Measurements from ENCODE around the gene CHRNA9.

The CHRNA9 gene

DNA sequence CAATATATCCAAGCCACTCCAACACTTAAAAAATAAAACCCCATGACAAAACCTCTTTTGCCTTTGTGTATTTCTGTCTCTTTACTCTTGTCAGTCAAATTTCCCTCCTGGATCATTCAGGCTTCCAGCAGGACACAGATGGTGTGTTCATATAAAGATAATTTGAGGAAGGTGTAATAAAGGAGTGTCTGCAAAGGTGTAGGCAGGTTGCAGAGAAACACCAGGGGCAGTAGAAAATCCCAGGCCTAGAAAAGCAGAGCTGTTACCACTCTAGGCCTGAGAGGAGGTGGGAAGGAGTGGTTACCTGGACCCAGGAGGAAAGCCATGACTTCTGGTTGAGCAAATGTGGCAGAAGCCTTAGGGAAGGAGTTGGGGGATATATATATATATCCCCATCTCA, 28.8 kb downstream of the CHRNA9 start:
- Histone ChIP-seq H3K23ac (ENCODE audit: low read depth, low read length, poor library complexity) (no peak overlapping the region), H2BK15ac (ENCODE audit: low read length) (no peak overlapping the region), H3K18ac (ENCODE audit: low read length) (no peak overlapping the region), H3K9ac (ENCODE audit: low read depth, low read length, poor library complexity) (no peak overlapping the region), H3K4me1 (ENCODE audit: control insufficient read depth in 2 of 2, insufficient read depth in 1 of 2, low read depth in 1 of 2, low read length in 2 of 2) (no peaks in the 10 kb centered on the region), H3K4me2 (ENCODE audit: insufficient read depth, low read length, poor library complexity, severe bottlenecking) (no peak overlapping the region), H4K8ac (ENCODE audit: low read depth, low read length) (no peak overlapping the region), H2BK120ac (ENCODE audit: low read depth, low read length) (no peak overlapping the region), H3K27ac (replicated peaks; ENCODE audit: low read length) (no peak overlapping the region), H2AFZ (ENCODE audit: low read length) (no peak overlapping the region), H3K4ac (ENCODE audit: low read length) (no peak overlapping the region), H3K36me3 (replicated peaks in 1 of 2; ENCODE audit: control insufficient read depth in 2 of 2, insufficient read depth in 2 of 2, low read length in 2 of 2) (no peaks in the 10 kb centered on the region), H2BK12ac (ENCODE audit: low read length) (no peak overlapping the region), H3K14ac (ENCODE audit: low read length) (no peak overlapping the region), H3K79me1 (ENCODE audit: low read depth, low read length) (no peaks in the 10 kb centered on the region), H2BK5ac (ENCODE audit: low read length) (no peak overlapping the region), H4K91ac (ENCODE audit: low read depth, low read length, poor library complexity) (no peak overlapping the region), H3K27me3 (ENCODE audit: control insufficient read depth in 3 of 3, insufficient read depth in 3 of 3, low read depth in 1 of 3, low read length in 3 of 3) (no peaks in the 10 kb centered on the region), H2AK5ac (ENCODE audit: low read depth, low read length) (no peak overlapping the region), H3K4me3 (ENCODE audit: low read length in 2 of 2) (no peak overlapping the region), H3K9me3 (replicated peaks in 1 of 2; ENCODE audit: control insufficient read depth in 2 of 2, insufficient read depth in 1 of 2, low read depth in 1 of 2, low read length in 2 of 2) (no peaks in the 10 kb centered on the region)
- DNase-seq (ENCODE audit: low spot score): no peak

- no peak overlapping the region for H3K9ac ChIP-seq (ENCODE audit: low read depth, low read length, poor library complexity)
These were observed 30.6 kb downstream of the CHRNA9 start for GRCh38 chr4:40365766-40366165.

DNA sequence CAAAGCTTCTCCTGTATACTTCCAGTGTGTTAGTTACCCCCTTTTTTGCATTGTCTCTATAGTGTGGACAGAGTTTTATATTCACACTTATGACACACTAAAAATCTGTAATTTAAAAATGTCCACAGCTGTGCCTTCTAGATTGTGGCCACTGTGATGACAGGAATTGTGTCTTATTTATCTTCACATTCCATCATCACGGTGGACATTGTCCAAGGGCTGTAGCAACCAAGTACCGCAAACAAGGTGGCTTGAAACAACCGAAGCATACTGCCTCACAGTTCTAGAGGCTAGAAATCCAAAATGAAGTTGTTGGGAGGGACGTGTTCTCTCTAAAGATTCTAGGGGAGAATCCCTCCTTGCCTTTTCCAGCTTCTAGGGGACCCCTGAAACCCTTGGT, 32.3 kb downstream of the CHRNA9 start:
- no peak overlapping the region for H2BK15ac ChIP-seq (ENCODE audit: low read length)
- no peak overlapping the region for H3K4ac ChIP-seq (ENCODE audit: low read length)
- no peak overlapping the region for H3K18ac ChIP-seq (ENCODE audit: low read length)
- H3K23ac ChIP-seq (ENCODE audit: low read depth, low read length, poor library complexity): no peak overlapping the region
- no peak overlapping the region for H4K8ac ChIP-seq (ENCODE audit: low read depth, low read length)
- no peak overlapping the region for H2BK120ac ChIP-seq (ENCODE audit: low read depth, low read length)
- H3K9me3 ChIP-seq (replicated peaks in 1 of 2; ENCODE audit: control insufficient read depth in 2 of 2, insufficient read depth in 1 of 2, low read depth in 1 of 2, low read length in 2 of 2): no peaks in the 10 kb centered on the region
- no peaks in the 10 kb centered on the region for H3K79me1 ChIP-seq (ENCODE audit: low read depth, low read length)
- no peak overlapping the region for H2BK5ac ChIP-seq (ENCODE audit: low read length)
- no peaks in the 10 kb centered on the region for H3K27me3 ChIP-seq (ENCODE audit: control insufficient read depth in 3 of 3, insufficient read depth in 3 of 3, low read depth in 1 of 3, low read length in 3 of 3)
- no peaks in the 10 kb centered on the region for H3K36me3 ChIP-seq (replicated peaks in 1 of 2; ENCODE audit: control insufficient read depth in 2 of 2, insufficient read depth in 2 of 2, low read length in 2 of 2)
- no peak overlapping the region for H2AK5ac ChIP-seq (ENCODE audit: low read depth, low read length)
- no peak overlapping the region for H4K91ac ChIP-seq (ENCODE audit: low read depth, low read length, poor library complexity)
- no peak overlapping the region for H3K27ac ChIP-seq (replicated peaks; ENCODE audit: low read length)
- H3K4me3 ChIP-seq (ENCODE audit: low read length in 2 of 2): no peak overlapping the region
- no CpG with 5 or more reads among the region's 4 CpGs for WGBS, 2 donors (ENCODE audit: extremely low coverage in 2 of 2, insufficient read length in 2 of 2, insufficient replicate concordance in 1 of 2)
- H3K9ac ChIP-seq (ENCODE audit: low read depth, low read length, poor library complexity): no peak overlapping the region
- H2AFZ ChIP-seq (ENCODE audit: low read length): no peak overlapping the region
- H2BK12ac ChIP-seq (ENCODE audit: low read length): no peak overlapping the region
- no peak overlapping the region for H3K4me2 ChIP-seq (ENCODE audit: insufficient read depth, low read length, poor library complexity, severe bottlenecking)
- DNase-seq (ENCODE audit: low spot score): no peak
- H3K4me1 ChIP-seq (ENCODE audit: control insufficient read depth in 2 of 2, insufficient read depth in 1 of 2, low read depth in 1 of 2, low read length in 2 of 2): no peaks in the 10 kb centered on the region
- no peak overlapping the region for H3K14ac ChIP-seq (ENCODE audit: low read length)

More at GRCh38 chr4:40365766-40366165, 30.6 kb downstream of the CHRNA9 start:
- no peaks in the 10 kb centered on the region for H3K9me3 ChIP-seq (replicated peaks in 1 of 2; ENCODE audit: control insufficient read depth in 2 of 2, insufficient read depth in 1 of 2, low read depth in 1 of 2, low read length in 2 of 2)
- no peak overlapping the region for H3K23ac ChIP-seq (ENCODE audit: low read depth, low read length, poor library complexity)
- no peak overlapping the region for H3K4ac ChIP-seq (ENCODE audit: low read length)
- no CpG with 5 or more reads among the region's 2 CpGs for WGBS, 2 donors (ENCODE audit: extremely low coverage in 2 of 2, insufficient read length in 2 of 2, insufficient replicate concordance in 1 of 2)
- no peak overlapping the region for H2BK120ac ChIP-seq (ENCODE audit: low read depth, low read length)
- no peak overlapping the region for H2BK5ac ChIP-seq (ENCODE audit: low read length)
- H3K36me3 ChIP-seq (replicated peaks in 1 of 2; ENCODE audit: control insufficient read depth in 2 of 2, insufficient read depth in 2 of 2, low read length in 2 of 2): no peaks in the 10 kb centered on the region
- no peaks in the 10 kb centered on the region for H3K27me3 ChIP-seq (ENCODE audit: control insufficient read depth in 3 of 3, insufficient read depth in 3 of 3, low read depth in 1 of 3, low read length in 3 of 3)
- no peaks in the 10 kb centered on the region for H3K4me1 ChIP-seq (ENCODE audit: control insufficient read depth in 2 of 2, insufficient read depth in 1 of 2, low read depth in 1 of 2, low read length in 2 of 2)
- no peak overlapping the region for H2AFZ ChIP-seq (ENCODE audit: low read length)
- H2AK5ac ChIP-seq (ENCODE audit: low read depth, low read length): no peak overlapping the region
- no peak overlapping the region for H2BK15ac ChIP-seq (ENCODE audit: low read length)
- H3K4me2 ChIP-seq (ENCODE audit: insufficient read depth, low read length, poor library complexity, severe bottlenecking): no peak overlapping the region
- no peak overlapping the region for H3K18ac ChIP-seq (ENCODE audit: low read length)
- no peak overlapping the region for H4K8ac ChIP-seq (ENCODE audit: low read depth, low read length)
- H3K27ac ChIP-seq (replicated peaks; ENCODE audit: low read length): no peak overlapping the region
- no peak overlapping the region for H2BK12ac ChIP-seq (ENCODE audit: low read length)
- H4K91ac ChIP-seq (ENCODE audit: low read depth, low read length, poor library complexity): no peak overlapping the region
- H3K4me3 ChIP-seq (ENCODE audit: low read length in 2 of 2): no peak overlapping the region
- no peak for DNase-seq (ENCODE audit: low spot score)
- H3K14ac ChIP-seq (ENCODE audit: low read length): no peak overlapping the region
- no peaks in the 10 kb centered on the region for H3K79me1 ChIP-seq (ENCODE audit: low read depth, low read length)

DNA sequence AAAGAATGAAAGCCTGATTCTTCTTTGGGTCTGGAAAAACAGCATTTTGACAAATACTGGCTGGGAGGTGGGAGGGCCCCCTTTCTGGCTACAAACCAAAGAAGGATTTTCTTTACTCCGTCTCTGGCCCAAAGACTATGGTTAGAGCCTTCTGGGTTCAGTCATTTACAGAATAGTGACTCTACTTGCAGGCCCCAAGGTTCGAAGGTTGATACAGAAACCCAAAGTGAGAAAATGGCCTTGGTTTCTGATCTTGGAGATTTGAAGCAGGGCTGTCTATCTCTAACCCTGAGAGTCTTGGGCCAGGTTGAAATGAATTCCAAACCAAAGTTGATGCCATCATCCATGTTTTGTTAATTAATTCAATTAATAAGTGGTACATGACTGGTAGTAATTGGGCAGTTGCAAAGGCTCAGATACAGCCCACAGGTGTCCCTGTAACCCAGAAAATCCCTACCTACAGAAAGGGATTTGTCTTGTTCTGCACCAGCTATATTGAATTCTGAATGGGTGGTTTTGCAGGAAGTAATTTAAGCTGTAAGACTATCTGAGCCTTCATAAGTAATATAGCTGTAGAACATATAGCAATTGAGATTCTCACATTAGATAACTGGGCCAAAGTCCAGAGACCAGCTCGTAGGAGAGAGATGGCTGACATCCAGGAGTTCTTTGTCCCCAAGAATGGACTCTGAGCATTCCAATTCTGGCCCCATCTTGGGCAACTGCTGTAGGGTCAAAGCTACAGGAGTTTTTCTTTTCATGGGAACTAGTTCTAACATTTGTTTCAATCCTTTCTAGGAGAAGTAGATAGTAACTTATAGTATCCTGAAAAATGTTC, 34.5 kb downstream of the CHRNA9 start:
- no peaks in the 10 kb centered on the region for H3K79me1 ChIP-seq (ENCODE audit: low read depth, low read length)
- no peak overlapping the region for H2AK5ac ChIP-seq (ENCODE audit: low read depth, low read length)

More for the DNA sequence above, 34.5 kb downstream of the CHRNA9 start:
- DNase-seq (ENCODE audit: low spot score): no peak
- Histone ChIP-seq H3K4me3 (ENCODE audit: low read length in 2 of 2) (no peak overlapping the region), H3K4me1 (ENCODE audit: control insufficient read depth in 2 of 2, insufficient read depth in 1 of 2, low read depth in 1 of 2, low read length in 2 of 2) (no peaks in the 10 kb centered on the region), H4K8ac (ENCODE audit: low read depth, low read length) (no peak overlapping the region), H2BK120ac (ENCODE audit: low read depth, low read length) (no peak overlapping the region), H2AFZ (ENCODE audit: low read length) (no peak overlapping the region), H3K4ac (ENCODE audit: low read length) (no peak overlapping the region), H3K4me2 (ENCODE audit: insufficient read depth, low read length, poor library complexity, severe bottlenecking) (no peak overlapping the region), H2BK12ac (ENCODE audit: low read length) (no peak overlapping the region), H3K9me3 (replicated peaks in 1 of 2; ENCODE audit: control insufficient read depth in 2 of 2, insufficient read depth in 1 of 2, low read depth in 1 of 2, low read length in 2 of 2) (no peaks in the 10 kb centered on the region), H3K27me3 (ENCODE audit: control insufficient read depth in 3 of 3, insufficient read depth in 3 of 3, low read depth in 1 of 3, low read length in 3 of 3) (no peaks in the 10 kb centered on the region), H3K14ac (ENCODE audit: low read length) (no peak overlapping the region), H3K27ac (replicated peaks; ENCODE audit: low read length) (no peak overlapping the region), H3K36me3 (replicated peaks in 1 of 2; ENCODE audit: control insufficient read depth in 2 of 2, insufficient read depth in 2 of 2, low read length in 2 of 2) (no peaks in the 10 kb centered on the region), H4K91ac (ENCODE audit: low read depth, low read length, poor library complexity) (no peak overlapping the region), H2BK5ac (ENCODE audit: low read length) (no peak overlapping the region), H3K23ac (ENCODE audit: low read depth, low read length, poor library complexity) (no peak overlapping the region), H2BK15ac (ENCODE audit: low read length) (no peak overlapping the region), H3K9ac (ENCODE audit: low read depth, low read length, poor library complexity) (no peak overlapping the region), H3K18ac (ENCODE audit: low read length) (no peak overlapping the region)
- WGBS, 2 donors (ENCODE audit: extremely low coverage in 2 of 2, insufficient read length in 2 of 2, insufficient replicate concordance in 1 of 2): no CpG with 5 or more reads among the region's 3 CpGs
